HG02610 (cell line): ENCODE results near the gene CUTC.

Experiments
- ATAC-seq: cut with Tn5 transposase; IDR thresholded peaks from one replicate; pipeline ENCODE4 v1.9.1; 2021; ENCODE audit warnings: mild to moderate bottlenecking, moderate library complexity; ENCODE audit not compliant: unreplicated experiment

Gene CUTC

DNA sequence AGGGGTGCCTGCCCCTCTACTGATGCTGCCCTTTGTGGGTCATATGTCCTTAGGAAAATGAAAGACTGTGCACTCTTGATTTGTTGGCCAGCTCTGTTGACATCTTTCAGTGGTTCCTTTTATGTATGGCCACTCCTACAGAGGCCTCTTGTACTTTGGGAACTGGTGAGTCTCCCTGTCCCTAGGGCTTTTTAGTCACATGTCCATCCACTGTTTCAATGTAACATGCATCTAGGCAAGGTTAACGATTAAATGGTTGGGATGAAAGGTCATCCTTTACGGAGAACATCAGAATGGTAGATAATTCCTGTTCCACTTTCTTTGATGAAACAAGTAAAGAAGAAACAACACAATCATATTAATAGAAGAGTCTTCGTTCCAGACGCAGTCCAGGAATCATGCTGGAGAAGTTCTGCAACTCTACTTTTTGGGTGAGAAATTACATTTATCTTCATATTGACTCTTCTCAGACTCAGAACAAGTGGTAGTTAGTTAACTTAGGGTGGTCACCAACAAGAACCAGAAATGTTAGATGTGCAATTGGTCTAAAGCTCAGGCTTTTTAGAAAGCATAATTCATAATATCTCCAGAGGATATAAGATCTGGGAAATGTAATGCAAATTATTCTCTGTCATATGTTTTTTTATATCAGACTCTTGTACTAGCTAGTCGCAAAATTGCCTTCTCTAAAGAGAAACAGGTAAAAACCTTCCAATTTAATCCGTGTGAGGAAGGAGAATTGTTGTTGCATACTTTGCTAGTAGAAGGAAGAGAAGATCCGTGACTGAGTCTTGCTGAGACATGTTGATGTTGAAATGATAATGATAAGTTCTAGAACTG is 50.6 kb downstream of the CUTC start, which contains the start of gene ABCC2:
Gene ABCC2 (plus strand): TSS at position 194 of the 840 bp plus-strand sequence. CDS start 205 bp downstream, at position 399.
- ATAC-seq = no peak

DNA sequence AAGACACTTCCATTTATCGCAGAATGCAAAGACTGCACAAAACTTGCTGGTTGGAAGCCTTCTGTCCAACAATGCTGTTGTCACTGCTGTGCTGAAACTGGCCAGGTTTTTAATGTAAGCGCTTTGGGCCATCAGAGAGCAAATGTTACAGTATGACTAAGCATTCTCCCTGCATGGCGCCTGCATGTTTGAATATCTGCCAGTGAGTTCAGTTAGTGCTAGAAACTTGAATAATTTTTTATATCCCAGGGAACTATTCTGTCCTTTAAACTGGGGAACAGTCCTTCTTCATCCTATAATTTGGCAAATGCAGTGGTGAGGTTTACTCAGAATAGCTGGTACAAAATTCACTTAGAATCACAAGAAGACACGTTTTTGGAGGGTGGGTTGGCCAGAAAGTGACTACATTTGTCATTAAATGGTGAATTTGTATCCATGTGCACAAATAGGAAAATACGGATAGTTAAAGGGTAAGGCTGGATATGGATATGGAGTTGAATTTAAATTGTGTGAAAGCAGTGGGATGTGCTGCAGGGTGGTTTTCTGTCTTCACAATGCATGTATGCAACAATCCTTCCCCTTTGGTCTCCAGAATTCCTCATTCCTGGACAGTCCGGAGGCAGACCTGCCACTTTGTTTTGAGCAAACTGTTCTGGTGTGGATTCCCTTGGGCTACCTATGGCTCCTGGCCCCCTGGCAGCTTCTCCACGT is 52.1 kb downstream of the CUTC start:
- no peak for ATAC-seq

DNA sequence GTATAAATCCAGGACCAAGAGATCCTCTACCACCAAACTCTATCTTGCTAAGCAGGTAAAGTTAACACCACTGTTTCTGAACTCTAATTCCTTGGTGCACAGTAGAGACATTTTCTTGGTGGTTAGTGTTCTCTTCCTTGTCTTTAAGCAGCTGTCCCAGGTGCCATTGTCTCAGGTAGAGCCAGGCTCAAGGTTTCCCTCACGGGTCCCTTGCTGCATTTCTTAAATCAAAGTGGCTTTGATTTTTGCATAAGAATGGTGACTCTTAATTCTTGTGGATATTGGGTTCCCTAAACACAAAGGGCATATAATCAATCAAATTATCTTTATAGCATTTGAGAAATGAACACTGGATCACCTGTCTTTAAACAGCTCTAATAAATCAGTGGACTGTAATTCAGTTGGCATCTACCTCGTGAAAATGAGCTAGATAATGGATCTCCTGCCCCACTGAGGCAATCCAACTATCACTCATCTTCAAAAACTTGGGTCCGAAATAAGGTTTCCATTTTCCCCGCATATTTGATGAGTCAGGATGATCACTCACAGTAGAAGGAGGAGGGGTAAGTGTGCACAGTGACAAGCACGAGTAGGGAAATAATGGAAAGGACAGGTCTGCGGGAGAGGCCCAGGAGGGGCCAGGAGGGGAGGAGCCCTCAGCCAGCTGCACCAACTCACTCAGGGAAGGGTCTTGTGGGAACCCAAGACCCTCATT is 52.9 kb downstream of the CUTC start:
- ATAC-seq = no peak

DNA sequence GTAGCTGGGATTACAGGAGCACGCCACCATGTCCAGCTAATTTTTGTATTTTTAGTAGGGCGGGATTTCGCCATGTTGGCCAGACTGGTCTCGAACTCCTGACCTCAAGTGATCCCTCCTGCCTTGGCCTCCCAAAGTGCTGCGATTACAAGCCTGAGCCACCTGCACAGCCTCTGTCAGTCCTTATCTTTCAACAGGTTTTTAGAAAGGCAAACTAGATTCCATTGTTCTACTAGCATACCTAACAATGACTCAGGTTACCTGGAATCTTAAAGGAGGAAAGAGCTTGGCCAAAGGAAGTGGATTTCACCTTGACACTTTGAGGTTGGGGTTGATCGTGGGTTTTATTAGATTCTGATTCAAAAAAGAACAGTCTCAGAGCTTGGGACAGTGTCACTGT is 53.6 kb downstream of the CUTC start:
- ATAC-seq = no peak

DNA sequence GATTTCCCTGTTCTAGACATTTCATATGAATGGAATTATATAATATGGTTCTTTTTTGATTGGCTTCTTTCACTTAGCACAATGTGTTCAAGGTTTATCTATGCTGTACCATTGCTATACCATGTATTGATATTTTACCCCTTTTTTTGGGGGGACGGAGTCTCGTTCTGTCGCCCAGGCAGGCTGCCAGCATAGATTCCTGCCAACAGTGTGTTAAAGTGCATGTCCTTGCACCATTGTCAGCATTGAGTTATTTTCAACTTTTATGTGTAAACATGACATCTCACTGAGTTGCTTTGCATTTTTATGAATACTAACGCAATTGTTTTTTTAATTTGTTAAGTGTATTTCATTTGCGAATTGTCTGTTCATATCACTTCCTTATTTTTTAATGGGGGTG is 55.3 kb downstream of the CUTC start:
- no peak for ATAC-seq

DNA sequence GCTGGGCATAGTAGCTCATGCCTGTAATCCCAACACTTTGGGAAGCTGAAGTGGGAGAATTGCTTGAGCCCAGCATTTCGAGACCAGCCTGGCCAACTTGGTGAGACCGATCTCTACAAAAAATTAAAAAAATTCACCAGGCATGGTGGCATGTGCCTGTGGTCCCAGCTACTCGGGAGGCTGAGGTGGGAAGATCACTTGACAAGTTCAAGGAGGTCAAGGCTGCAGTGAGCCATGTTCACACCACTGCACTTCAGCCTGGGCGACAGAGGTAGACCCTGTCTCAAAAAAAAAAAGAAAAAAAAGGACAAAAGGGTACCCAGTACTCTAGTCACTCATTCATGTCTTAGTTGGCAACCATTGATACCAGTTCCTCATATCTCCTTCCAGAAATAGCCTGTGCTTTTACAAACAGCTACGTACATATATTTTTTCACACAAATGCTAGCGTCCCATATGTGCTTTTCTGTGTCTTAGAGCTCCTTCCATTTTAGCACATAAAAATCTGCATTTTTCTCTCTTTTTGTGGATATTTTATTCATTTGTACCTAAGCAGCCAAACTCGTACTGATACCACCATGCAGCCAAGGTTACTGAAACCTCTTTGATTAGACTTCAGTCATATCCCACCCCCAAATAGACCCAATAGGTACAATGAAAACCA is 55.9 kb downstream of the CUTC start:
- ATAC-seq = no peak

DNA sequence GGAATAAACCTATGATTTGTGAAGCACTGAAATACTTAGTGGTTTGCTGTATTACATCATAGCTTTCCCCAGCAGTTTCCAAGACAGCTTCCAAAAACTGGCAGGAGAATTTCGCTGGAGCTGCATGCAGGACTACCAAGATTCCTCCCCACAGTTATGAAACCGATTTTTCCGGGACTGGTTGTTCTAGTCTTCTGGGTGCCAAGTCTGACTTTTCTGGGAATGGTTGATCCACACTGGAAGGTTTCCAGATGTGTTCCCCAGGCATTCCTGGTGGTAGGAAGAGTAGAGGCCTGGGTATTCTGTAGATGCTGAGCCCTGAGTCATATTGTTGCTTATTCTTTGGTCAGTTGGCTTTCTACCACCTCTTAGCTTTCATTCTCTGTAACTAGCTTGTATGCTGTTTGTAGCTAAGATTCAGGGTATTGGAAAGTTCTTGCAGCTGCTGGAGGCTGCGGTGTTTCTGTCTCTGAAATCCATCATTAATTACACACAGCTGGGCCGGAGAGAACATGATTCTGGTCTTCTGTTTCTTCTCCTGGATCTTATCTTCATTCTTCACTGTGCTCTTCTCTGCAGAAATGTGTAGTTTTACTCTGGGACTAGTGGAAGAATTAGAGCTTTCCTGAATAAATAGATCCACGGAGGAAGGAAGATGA is 56.7 kb downstream of the CUTC start:
- ATAC-seq = no peak

DNA sequence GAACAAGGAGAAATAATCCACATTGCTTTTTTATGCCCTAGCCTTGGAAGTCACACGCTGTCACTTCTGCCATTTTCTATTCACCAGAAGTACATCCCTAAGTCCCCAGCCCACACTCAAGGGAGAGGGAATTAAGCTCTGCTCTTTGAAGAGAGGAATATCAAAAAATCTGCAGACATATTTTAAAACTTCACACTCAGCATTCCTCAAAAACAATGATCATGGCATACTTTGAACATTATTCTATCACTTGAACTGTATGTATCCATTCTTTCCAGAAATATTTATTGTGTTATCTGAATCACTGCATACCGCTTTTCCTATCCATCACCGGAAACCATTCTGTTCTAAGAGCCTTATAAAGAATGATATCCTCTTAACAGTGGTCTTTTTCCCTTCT is 59.8 kb downstream of the CUTC start:
- no peak for ATAC-seq

DNA sequence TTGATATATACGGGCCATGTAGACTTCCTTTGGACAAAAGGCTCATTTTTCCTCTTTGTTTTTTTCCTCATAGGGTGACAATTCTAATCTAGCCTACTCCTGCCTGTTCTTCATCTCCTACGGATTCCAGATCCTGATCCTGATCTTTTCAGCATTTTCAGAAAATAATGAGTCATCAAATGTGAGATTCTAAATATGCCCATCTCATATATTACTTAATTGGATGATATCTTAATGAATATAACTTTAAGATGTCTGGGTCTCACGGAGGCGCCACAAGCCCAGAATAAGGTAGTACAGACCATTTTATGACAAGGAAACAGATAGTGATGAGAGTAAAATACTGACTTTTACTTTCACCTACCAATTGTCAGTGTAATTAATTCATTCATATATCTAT is 61.8 kb downstream of the CUTC start:
- ATAC-seq = no peak

DNA sequence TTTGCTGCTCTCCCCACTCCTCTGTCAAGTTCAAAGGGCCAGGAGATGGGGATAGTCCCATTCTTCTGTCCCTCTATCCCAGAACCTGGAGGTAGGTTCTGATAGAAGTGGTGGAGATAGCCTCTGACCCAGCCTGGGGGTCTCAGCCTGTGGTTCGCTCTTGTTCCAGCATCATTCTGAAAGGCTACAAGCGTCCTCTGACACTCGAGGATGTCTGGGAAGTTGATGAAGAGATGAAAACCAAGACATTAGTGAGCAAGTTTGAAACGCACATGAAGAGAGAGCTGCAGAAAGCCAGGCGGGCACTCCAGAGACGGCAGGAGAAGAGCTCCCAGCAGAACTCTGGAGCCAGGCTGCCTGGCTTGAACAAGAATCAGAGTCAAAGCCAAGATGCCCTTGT is 64.9 kb downstream of the CUTC start:
- no peak for ATAC-seq

DNA sequence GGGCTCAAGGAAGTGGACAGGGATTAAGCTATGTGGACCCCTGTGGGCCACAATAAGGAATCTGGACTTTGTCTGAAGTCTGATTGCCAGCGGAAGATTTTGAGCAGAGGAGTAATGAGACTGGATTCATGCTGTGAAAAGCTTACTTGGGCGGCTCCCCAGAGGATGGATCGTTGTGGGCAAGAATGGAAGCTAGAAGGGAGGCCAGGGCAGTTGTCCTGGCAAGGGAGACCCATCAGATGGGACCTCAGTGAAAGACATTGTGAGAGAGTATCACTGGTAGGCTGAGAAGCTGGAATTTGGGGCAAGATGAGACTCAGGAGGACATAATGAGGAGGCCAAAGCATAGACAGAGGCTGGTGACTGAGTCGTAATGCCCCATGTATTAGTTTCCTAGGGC is 66.0 kb downstream of the CUTC start:
- no peak for ATAC-seq

DNA sequence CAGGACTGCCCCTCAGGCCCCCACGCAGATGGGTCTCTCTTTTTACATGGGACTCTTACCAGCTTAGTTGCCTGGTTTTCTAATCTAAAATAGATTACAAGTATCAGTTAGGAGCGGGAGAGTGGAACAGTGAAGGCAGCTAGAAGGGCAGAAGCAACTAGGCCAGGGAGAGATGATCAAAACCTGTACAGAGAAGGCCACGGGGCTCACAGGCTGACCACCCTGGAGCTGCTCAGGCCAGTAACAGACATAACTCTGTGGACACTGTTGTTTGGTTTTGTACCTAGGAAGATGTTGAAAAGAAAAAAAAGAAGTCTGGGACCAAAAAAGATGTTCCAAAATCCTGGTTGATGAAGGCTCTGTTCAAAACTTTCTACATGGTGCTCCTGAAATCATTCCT is 66.9 kb downstream of the CUTC start:
- ATAC-seq = no peak

DNA sequence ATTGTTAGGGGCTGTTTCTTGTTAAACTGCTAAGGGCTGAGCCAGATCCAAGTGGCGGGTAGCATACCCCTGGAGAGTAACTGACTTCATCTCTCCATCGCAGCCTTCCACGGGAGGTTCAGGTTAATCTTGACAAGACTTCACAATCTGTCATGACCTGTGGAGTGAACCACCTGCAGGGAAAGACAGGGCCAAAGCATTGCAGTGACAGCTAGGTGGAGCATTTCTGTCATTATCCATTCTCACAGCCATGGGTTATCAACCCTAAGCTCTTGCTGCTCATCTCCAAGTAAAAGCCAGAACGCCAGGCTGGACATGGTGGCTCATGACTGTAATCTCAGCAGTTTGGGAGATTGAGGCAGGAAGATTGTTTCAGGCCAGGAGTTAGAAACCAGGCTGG is 67.6 kb downstream of the CUTC start:
- no peak for ATAC-seq

DNA sequence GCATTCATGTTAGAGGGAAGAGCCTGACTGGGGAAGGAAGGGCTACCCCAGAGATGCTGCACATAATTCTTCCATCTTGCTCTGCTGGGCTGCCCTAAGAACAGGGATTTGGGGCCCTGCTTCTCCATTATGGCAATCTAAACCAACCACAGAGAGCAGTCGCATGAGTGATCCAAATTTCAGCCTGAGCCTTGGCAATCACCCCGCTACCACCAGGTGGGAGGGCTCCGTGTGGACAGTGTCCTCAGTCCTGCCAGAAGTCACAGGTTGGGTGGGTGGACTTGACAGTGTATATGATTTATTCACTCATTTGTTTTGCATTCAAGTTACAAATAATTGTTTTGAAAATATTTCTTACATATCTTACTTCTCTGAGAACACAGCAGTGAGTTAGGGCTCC is 72.4 kb downstream of the CUTC start:
- ATAC-seq = no peak

DNA sequence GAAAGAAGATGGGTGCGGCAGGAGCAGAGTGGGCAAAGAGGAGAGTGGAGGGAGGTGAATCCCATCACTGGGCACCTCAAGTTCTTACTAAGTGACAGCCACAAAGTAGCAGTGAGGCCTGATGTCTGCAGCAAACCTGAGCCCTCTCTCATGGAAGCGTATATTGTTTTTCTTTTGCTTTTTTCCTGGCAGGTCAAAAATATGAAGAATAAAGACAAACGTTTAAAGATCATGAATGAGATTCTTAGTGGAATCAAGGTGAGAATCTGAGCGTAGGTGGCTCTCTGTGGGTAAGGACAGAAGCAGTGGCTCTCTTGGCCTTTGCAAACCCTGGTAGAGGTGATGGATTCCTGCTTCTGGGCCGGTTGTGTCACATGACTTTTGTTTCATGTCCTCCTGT is 73.2 kb downstream of the CUTC start:
- ATAC-seq = no peak
